ENCODE measurements around the gene PTPRB. TPM values are rescaled to one million over a fixed set of nuclear protein-coding genes. Genes with fewer than 3 reads are reported as not detected.

The PTPRB gene
- total RNA-seq, 1 experiment from 2014 or later: 1.9 TPM

GRCh38 chr12:70555081-70555480, 82.1 kb downstream of the PTPRB start:
- intact Hi-C loops (cut with micrococcal nuclease; ENCODE audit: unreplicated experiment): no loop called here
- H3K9me3 ChIP-seq (ENCODE audit: insufficient read depth, low read depth): no peaks in the 10 kb centered on the region
- H3F3A ChIP-seq (ENCODE audit: insufficient read depth, low read depth): no peaks in the 10 kb centered on the region; the same call in 1 of the 2 replicates
- no peak overlapping the region for H3K27ac ChIP-seq
- H3K79me2 ChIP-seq (ENCODE audit: low read depth): no peaks in the 10 kb centered on the region
- no peaks in the 10 kb centered on the region for H4K20me1 ChIP-seq (ENCODE audit: insufficient read depth)
- H3K4me2 ChIP-seq: no peak overlapping the region
- ChIA-PET CTCF (no interaction called here), POLR2A (ENCODE audit: unreplicated experiment) (no interaction called here)
- H3K27me3 ChIP-seq (ENCODE audit: insufficient read depth, low read depth): no peaks in the 10 kb centered on the region
- 0 out of 2 replicates have a peak, but pooled peaks cover 4% of the 10 kb centered on the region for H3K4me1 ChIP-seq (replicated peaks; ENCODE audit: insufficient read depth)
- no peak overlapping the region for H3K4me3 ChIP-seq
- BruUV-seq (replicated peaks): no TSS peak
- DNase-seq: no peak
- TF ChIP-seq, protein P1, sequence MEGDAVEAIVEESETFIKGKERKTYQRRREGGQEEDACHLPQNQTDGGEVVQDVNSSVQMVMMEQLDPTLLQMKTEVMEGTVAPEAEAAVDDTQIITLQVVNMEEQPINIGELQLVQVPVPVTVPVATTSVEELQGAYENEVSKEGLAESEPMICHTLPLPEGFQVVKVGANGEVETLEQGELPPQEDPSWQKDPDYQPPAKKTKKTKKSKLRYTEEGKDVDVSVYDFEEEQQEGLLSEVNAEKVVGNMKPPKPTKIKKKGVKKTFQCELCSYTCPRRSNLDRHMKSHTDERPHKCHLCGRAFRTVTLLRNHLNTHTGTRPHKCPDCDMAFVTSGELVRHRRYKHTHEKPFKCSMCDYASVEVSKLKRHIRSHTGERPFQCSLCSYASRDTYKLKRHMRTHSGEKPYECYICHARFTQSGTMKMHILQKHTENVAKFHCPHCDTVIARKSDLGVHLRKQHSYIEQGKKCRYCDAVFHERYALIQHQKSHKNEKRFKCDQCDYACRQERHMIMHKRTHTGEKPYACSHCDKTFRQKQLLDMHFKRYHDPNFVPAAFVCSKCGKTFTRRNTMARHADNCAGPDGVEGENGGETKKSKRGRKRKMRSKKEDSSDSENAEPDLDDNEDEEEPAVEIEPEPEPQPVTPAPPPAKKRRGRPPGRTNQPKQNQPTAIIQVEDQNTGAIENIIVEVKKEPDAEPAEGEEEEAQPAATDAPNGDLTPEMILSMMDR (conservative IDR thresholded peaks at IDR 0.05): no peak
- TF ChIP-seq EZH2 (IDR thresholded peaks at IDR 0.05; ENCODE audit: low read depth): no peak
- no peaks in the 10 kb centered on the region for H3K36me3 ChIP-seq (ENCODE audit: low read depth)
- no peaks in the 10 kb centered on the region for H3K9me2 ChIP-seq (ENCODE audit: insufficient read depth)
- no peak overlapping the region for H2AFZ ChIP-seq

DNA sequence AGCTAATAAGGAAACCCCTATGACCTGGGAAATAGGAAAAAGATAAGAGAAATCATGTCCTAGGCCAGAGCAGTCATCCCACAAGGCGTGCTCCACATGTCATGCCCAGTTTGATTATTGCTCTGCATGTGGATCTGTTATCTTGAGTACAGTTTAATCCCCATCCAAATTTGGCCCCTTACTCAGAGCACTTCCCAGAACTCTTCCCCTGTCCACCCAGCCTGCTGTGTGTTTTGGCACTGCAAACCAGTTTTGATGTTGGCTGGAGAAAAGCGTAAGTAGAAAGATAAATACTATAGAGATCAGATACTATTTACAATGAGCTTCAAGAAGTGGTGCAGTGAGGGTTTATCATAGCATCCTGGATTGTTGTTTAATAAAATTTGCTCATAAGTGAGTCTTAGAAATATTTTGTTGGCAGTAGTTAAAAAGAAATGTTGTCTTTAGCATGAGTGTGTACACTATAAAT, 83.8 kb downstream of the PTPRB start:
- no peaks in the 10 kb centered on the region for H3K79me2 ChIP-seq (ENCODE audit: low read depth)
- H3K36me3 ChIP-seq (ENCODE audit: low read depth): no peaks in the 10 kb centered on the region
- DNase-seq: no peak
- H3K9me3 ChIP-seq (ENCODE audit: insufficient read depth, low read depth): no peaks in the 10 kb centered on the region
- intact Hi-C loops (cut with micrococcal nuclease; ENCODE audit: unreplicated experiment): no loop called here
- H3K4me3 ChIP-seq: no peak overlapping the region
- BruUV-seq (replicated peaks): no TSS peak
- no peaks in the 10 kb centered on the region for H3K9me2 ChIP-seq (ENCODE audit: insufficient read depth)
- H3K27ac ChIP-seq: no peak overlapping the region
- H2AFZ ChIP-seq: no peak overlapping the region
- H4K20me1 ChIP-seq (ENCODE audit: insufficient read depth): no peaks in the 10 kb centered on the region
- ChIA-PET CTCF (interaction anchor here (0.5 kb wide), 1 partner anchor 41 kb away, joined by 3 read pairs; no protein-coding TSS in a partner anchor), POLR2A (ENCODE audit: unreplicated experiment) (no interaction called here)
- TF ChIP-seq, protein P1 (conservative IDR thresholded peaks at IDR 0.05): no peak
- no peak for TF ChIP-seq EZH2 (IDR thresholded peaks at IDR 0.05; ENCODE audit: low read depth)
- H3K27me3 ChIP-seq (ENCODE audit: insufficient read depth, low read depth): no peaks in the 10 kb centered on the region
- no peaks in the 10 kb centered on the region; the same call in 1 of the 2 replicates for H3F3A ChIP-seq (ENCODE audit: insufficient read depth, low read depth)
- 0 out of 2 replicates have a peak, but pooled peaks cover 4% of the 10 kb centered on the region for H3K4me1 ChIP-seq (replicated peaks; ENCODE audit: insufficient read depth)
- no peak overlapping the region for H3K4me2 ChIP-seq

DNA sequence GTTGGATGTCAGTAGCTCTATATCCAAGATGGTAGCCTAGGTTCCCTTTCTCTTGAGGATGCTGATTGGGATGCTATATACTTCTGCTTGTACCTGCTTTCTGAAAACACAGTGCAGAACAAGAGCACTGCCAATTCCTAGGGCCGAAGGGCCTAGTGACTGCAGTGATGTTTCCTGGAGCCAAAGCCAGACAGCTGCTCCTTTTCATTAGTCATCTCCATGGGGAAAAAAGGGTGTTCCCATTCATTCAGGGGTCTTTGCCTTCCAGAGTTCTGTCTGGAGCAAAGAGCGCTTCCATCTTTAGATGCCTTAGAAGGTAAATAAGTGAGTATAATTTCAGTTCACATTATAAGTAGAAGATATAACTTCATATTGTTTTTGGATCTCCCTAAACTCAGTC, 85.5 kb downstream of the PTPRB start:
- no peaks in the 10 kb centered on the region for H3K79me2 ChIP-seq (ENCODE audit: low read depth)

More for the DNA sequence above, 85.5 kb downstream of the PTPRB start:
- H4K20me1 ChIP-seq (ENCODE audit: insufficient read depth): no peaks in the 10 kb centered on the region
- no peak overlapping the region for H3K4me3 ChIP-seq
- BruUV-seq (replicated peaks): no TSS peak
- DNase-seq: no peak
- intact Hi-C loops (cut with micrococcal nuclease; ENCODE audit: unreplicated experiment): no loop called here
- ChIA-PET POLR2A (ENCODE audit: unreplicated experiment) (no interaction called here), CTCF (no interaction called here)
- no peaks in the 10 kb centered on the region for H3K9me2 ChIP-seq (ENCODE audit: insufficient read depth)
- H3K9me3 ChIP-seq (ENCODE audit: insufficient read depth, low read depth): no peaks in the 10 kb centered on the region
- H3F3A ChIP-seq (ENCODE audit: insufficient read depth, low read depth): no peaks in the 10 kb centered on the region; the same call in 1 of the 2 replicates
- no peak overlapping the region for H2AFZ ChIP-seq
- 0 out of 2 replicates have a peak, but pooled peaks cover 4% of the 10 kb centered on the region for H3K4me1 ChIP-seq (replicated peaks; ENCODE audit: insufficient read depth)
- H3K4me2 ChIP-seq: no peak overlapping the region
- TF ChIP-seq, protein P1 (conservative IDR thresholded peaks at IDR 0.05): no peak
- no peak for TF ChIP-seq EZH2 (IDR thresholded peaks at IDR 0.05; ENCODE audit: low read depth)
- H3K27me3 ChIP-seq (ENCODE audit: insufficient read depth, low read depth): no peaks in the 10 kb centered on the region
- no peaks in the 10 kb centered on the region for H3K36me3 ChIP-seq (ENCODE audit: low read depth)
- H3K27ac ChIP-seq: no peak overlapping the region

All from PC-9 (cell line).